BLaER1 (cell line): ENCODE measurements around the gene ZNF2.

Experiments used
- H3K27ac ChIP-seq: shearing (Covaris generic); formaldehyde crosslinking; 2 replicates; pipeline ENCODE4 v1.8.1; 2022
- H3K27me3 ChIP-seq: shearing (Covaris generic); formaldehyde crosslinking; 2 replicates; pipeline ENCODE4 v1.8.1; 2022
- H3K36me3 ChIP-seq: shearing (Covaris generic); formaldehyde crosslinking; 2 replicates; pipeline ENCODE4 v1.8.1; 2022
- H3K4me1 ChIP-seq: shearing (Covaris generic); formaldehyde crosslinking; 2 replicates; pipeline ENCODE4 v1.8.1; 2022
- H3K4me2 ChIP-seq: shearing (Covaris generic); formaldehyde crosslinking; 2 replicates; pipeline ENCODE4 v1.8.1; 2022
- H3K4me3 ChIP-seq: shearing (Covaris generic); formaldehyde crosslinking; 2 replicates; pipeline ENCODE4 v1.8.1; 2022
- H3K9ac ChIP-seq: shearing (Covaris generic); formaldehyde crosslinking; 2 replicates; pipeline ENCODE4 v1.8.1; 2022
- H3K9me3 ChIP-seq: shearing (Covaris generic); formaldehyde crosslinking; 2 replicates; pipeline ENCODE4 v1.8.1; 2022
- H4K20me1 ChIP-seq: shearing (Covaris generic); formaldehyde crosslinking; 2 replicates; pipeline ENCODE4 v1.8.1; 2022
- Cebpa-rat ChIP-seq: shearing (Covaris generic); IDR thresholded peaks from 2 replicates; pipeline ENCODE4 v1.8.1; 2022

The ZNF2 gene

GRCh38 chr2:95203911-95204310 is 38.3 kb downstream of the ZNF2 start:
- Histone ChIP-seq H3K4me2 (no peak overlapping the region), H3K9me3 (peaks cover 7% of the 10 kb centered on the region), H3K36me3 (peaks cover 7% of the 10 kb centered on the region), H3K4me1 (peaks cover 20% of the 10 kb centered on the region), H3K4me3 (no peak overlapping the region), H3K27ac (no peak overlapping the region), H3K27me3 (no peaks in the 10 kb centered on the region), H3K9ac (no peak overlapping the region), H4K20me1 (no peaks in the 10 kb centered on the region)
- no peak for TF ChIP-seq Cebpa-rat

GRCh38 chr2:95204396-95204795 is 38.8 kb downstream of the ZNF2 start:
- Histone ChIP-seq H3K4me2 (no peak overlapping the region), H4K20me1 (no peaks in the 10 kb centered on the region), H3K4me3 (no peak overlapping the region), H3K36me3 (peaks cover 12% of the 10 kb centered on the region), H3K9ac (no peak overlapping the region), H3K27ac (no peak overlapping the region), H3K9me3 (peaks cover 12% of the 10 kb centered on the region), H3K4me1 (peaks cover 20% of the 10 kb centered on the region), H3K27me3 (no peaks in the 10 kb centered on the region)
- TF ChIP-seq Cebpa-rat = no peak

DNA sequence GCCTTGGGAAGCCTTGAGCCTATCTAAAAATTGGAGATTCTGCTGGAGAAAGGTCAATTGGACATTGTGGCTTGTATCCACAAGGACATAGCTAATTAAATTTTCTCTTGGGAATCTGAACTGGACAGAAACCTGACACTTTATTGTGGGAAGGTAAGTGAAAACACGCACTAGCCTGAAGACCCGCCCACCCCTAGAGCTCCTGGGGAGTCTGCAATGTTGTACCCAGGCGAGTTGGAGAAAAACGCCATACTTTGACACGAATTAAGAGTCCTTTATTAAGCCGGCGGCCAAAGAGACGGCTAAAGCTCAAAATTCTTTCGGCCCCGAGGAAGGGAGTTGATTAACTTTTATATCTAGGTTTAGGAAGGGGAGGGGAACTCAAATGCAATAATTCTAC is 40.5 kb downstream of the ZNF2 start:
- TF ChIP-seq Cebpa-rat = no peak
- H3K4me3 ChIP-seq = peak overlapping the region; percentile 86

GRCh38 chr2:95207111-95207961 is 41.7 kb downstream of the ZNF2 start, which contains the start of gene ZNF892:
TSS of gene ZNF892 (plus strand) at chr2:95207521. CDS start at chr2:95207816, 295 bp downstream.
- Histone ChIP-seq H3K27ac (peak within 1 kb of the TSS; percentile 83), H3K4me2 (peak within 1 kb of the TSS; percentile 85), H3K9me3 (peaks cover 40% of the 10 kb centered on the region)

More for the DNA sequence above, 40.5 kb downstream of the ZNF2 start:
- Histone ChIP-seq H3K9me3 (peaks cover 27% of the 10 kb centered on the region), H3K36me3 (peaks cover 26% of the 10 kb centered on the region), H3K4me1 (peaks cover 20% of the 10 kb centered on the region), H3K27ac (no peak overlapping the region), H3K4me2 (peak overlapping the region; percentile 85), H3K27me3 (no peaks in the 10 kb centered on the region), H3K9ac (no peak overlapping the region), H4K20me1 (no peaks in the 10 kb centered on the region)

DNA sequence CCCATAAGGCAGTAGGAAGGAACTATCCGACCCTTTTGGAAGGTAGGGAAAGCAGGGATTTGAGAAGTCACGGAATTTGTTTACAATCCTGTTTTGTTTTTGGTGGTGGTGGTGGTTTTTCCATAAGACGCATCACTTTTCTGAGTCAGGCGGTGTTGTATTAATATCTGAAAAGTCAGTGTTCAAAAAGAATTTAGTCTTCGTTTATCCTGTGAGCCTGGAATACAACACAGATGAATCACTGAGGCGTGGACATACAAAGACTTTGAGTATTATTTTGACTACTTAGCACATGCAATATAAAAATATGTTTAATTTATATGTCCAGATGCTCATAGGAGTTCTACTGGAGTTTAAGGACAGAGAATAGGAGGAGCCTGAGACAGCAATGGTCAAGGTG is 42.5 kb downstream of the ZNF2 start:
- Histone ChIP-seq H4K20me1 (no peaks in the 10 kb centered on the region), H3K9me3 (peaks cover 47% of the 10 kb centered on the region), H3K9ac (peak overlapping the region; percentile 88), H3K4me2 (peak overlapping the region; percentile 85), H3K36me3 (peaks cover 47% of the 10 kb centered on the region), H3K4me1 (peaks cover 20% of the 10 kb centered on the region), H3K4me3 (peak overlapping the region; percentile 86), H3K27me3 (no peaks in the 10 kb centered on the region), H3K27ac (peak overlapping the region; percentile 83; the same call in 1 of the 2 replicates)
- no peak for TF ChIP-seq Cebpa-rat

More at GRCh38 chr2:95207111-95207961, 41.7 kb downstream of the ZNF2 start, which contains the start of gene ZNF892:
- Histone ChIP-seq H3K9ac (peak within 1 kb of the TSS; percentile 88), H3K36me3 (peaks cover 39% of the 10 kb centered on the region), H3K4me3 (peak within 1 kb of the TSS; percentile 86), H4K20me1 (no peaks in the 10 kb centered on the region), H3K27me3 (no peaks in the 10 kb centered on the region), H3K4me1 (peaks cover 20% of the 10 kb centered on the region)
- no peak for TF ChIP-seq Cebpa-rat

DNA sequence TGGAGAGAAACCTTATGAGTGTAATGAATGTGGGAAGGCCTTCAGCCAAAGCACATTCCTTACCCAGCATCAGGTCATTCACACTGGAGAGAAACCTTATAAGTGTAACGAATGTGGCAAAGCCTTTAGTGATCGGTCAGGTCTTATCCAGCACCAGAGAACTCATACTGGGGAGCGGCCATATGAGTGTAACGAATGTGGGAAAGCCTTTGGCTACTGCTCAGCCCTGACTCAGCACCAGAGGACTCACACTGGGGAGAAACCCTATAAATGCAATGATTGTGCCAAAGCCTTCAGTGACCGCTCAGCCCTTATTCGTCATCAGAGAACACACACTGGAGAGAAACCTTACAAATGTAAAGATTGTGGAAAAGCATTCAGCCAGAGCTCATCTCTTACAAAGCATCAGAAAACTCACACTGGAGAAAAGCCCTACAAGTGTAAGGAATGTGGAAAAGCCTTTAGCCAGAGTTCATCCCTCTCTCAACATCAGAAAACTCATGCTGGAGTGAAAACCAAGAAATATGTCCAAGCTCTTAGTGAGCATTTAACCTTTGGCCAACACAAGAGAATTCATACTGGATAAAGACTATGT is 49.5 kb downstream of the ZNF2 start:
- Histone ChIP-seq H3K36me3 (peaks cover 100% of the 10 kb centered on the region), H3K27ac (no peak overlapping the region), H3K4me1 (no peaks in the 10 kb centered on the region), H3K9ac (no peak overlapping the region), H3K4me3 (peak overlapping the region; percentile 19), H4K20me1 (no peaks in the 10 kb centered on the region), H3K9me3 (peaks cover 100% of the 10 kb centered on the region), H3K27me3 (no peaks in the 10 kb centered on the region), H3K4me2 (no peak overlapping the region)
- TF ChIP-seq Cebpa-rat = no peak

GRCh38 chr2:95220449-95220848 is 54.8 kb downstream of the ZNF2 start:
- H3K36me3 ChIP-seq = peaks cover 93% of the 10 kb centered on the region
- H3K27ac ChIP-seq = no peak overlapping the region
- no peaks in the 10 kb centered on the region for H4K20me1 ChIP-seq
- no peaks in the 10 kb centered on the region for H3K4me1 ChIP-seq
- no peak overlapping the region for H3K9ac ChIP-seq
- H3K9me3 ChIP-seq = peaks cover 99% of the 10 kb centered on the region
- H3K27me3 ChIP-seq = no peaks in the 10 kb centered on the region
- no peak for TF ChIP-seq Cebpa-rat
- H3K4me3 ChIP-seq = no peak overlapping the region
- H3K4me2 ChIP-seq = no peak overlapping the region

DNA sequence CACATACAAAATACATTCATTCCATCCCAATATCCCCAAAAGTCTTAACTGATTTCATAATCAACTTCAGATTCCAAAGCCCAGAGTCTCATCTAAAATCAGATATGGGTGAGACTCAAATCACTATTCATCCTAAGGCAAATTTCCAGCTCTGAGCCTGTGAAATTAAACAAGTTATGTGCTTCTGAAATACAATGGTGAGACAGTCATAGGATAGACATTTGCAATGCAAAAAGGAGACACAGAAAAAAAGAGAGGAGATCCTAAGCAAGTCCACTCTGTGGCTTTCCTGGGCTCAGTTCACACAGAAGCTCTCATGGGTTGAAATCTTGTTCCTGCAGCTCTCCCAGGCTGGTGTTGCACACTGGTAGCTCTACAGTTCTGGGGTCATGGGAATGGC is 60.0 kb downstream of the ZNF2 start:
- Histone ChIP-seq H3K9me3 (peaks cover 47% of the 10 kb centered on the region), H3K27ac (no peak overlapping the region), H3K4me1 (no peaks in the 10 kb centered on the region), H3K36me3 (peaks cover 41% of the 10 kb centered on the region), H3K4me3 (no peak overlapping the region), H4K20me1 (no peaks in the 10 kb centered on the region), H3K4me2 (no peak overlapping the region), H3K27me3 (no peaks in the 10 kb centered on the region), H3K9ac (no peak overlapping the region)
- no peak for TF ChIP-seq Cebpa-rat

DNA sequence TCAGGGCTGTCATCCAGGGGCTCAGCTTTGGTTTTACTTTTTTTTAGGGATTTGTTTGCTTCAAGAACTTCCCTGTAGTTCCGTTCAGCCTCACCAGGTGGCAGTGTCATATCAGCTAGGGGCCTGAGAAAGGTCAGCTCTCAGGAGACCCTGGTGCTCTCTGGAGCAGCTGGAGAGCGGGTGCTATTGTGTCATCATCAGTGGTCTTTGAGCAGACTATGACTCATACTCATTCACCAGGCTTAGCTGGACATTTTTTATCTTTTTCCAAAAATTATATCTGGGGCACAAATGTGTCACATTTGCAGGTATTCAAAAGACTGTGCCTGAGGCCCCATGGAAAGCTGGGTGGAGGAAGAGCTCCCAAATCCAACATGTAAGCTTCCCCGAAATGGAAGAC is 66.1 kb downstream of the ZNF2 start:
- TF ChIP-seq Cebpa-rat = no peak; the same call in 1 of the 2 replicates
- no peak overlapping the region for H3K9ac ChIP-seq
- H3K4me3 ChIP-seq = no peak overlapping the region
- H3K27ac ChIP-seq = no peak overlapping the region
- no peaks in the 10 kb centered on the region for H3K4me1 ChIP-seq
- H3K9me3 ChIP-seq = 0 out of 2 replicates have a peak, but pooled peaks cover 9% of the 10 kb centered on the region
- H3K27me3 ChIP-seq = no peaks in the 10 kb centered on the region
- H3K36me3 ChIP-seq = no peaks in the 10 kb centered on the region
- H4K20me1 ChIP-seq = no peaks in the 10 kb centered on the region
- H3K4me2 ChIP-seq = no peak overlapping the region

GRCh38 chr2:95232232-95232631 is 66.6 kb downstream of the ZNF2 start:
- no peak for TF ChIP-seq Cebpa-rat
- Histone ChIP-seq H3K9me3 (0 out of 2 replicates have a peak, but pooled peaks cover 9% of the 10 kb centered on the region), H3K36me3 (no peaks in the 10 kb centered on the region), H4K20me1 (no peaks in the 10 kb centered on the region), H3K4me2 (no peak overlapping the region), H3K9ac (no peak overlapping the region), H3K4me3 (no peak overlapping the region), H3K27me3 (no peaks in the 10 kb centered on the region), H3K27ac (no peak overlapping the region), H3K4me1 (no peaks in the 10 kb centered on the region)
